ENCODE measurements around the gene FNDC3B.

GRCh38 chr3:172272698-172273097 lies 233.3 kb downstream of the FNDC3B start:
- TF ChIP-seq EZH2 (IDR thresholded peaks at IDR 0.05; ENCODE audit: borderline replicate concordance, low read length): no peak
- TF ChIP-seq CTCF (IDR thresholded peaks at IDR 0.05; ENCODE audit: low read length): no peak

Data from OCI-LY1 (cell line).